PC-9 (cell line): ENCODE data around the gene SRSF1. TPM values are rescaled to one million over a fixed set of nuclear protein-coding genes. Genes with fewer than 3 reads are reported as not detected.
"Not testable (repeated sequence)": the region's sequence is repeated elsewhere in the genome, so short reads cannot be mapped to it uniquely, and the experiment has no call there.

Source experiments
- BruUV-seq: library from RNA; stranded (reverse); fragments of 400-500 nt; replicated peaks from 2 replicates; lab custom pipeline; 2021; lab: Mats Ljungman, UMichigan
- CTCF ChIA-PET: fragments of 300-600 bp; sonication (Branson Sonifier 250); formaldehyde crosslinking; loops from one replicate; lab custom pipeline; 2022; ENCODE audit warnings: antibody characterized with exemption; lab: Charles Lee
- POLR2A ChIA-PET: fragments of 300-600 bp; sonication (Branson Sonifier 250); formaldehyde crosslinking; loops from one replicate; lab custom pipeline; 2022; ENCODE audit warnings: antibody characterized with exemption; ENCODE audit not compliant: unreplicated experiment; lab: Charles Lee
- DNase-seq, 2 experiments: peaks; one replicate each; pipeline versions ENCODE4 v3.0.0 to v3.0.0-alpha.2; 2015 to 2022; ENCODE audit warnings: mixed read lengths in 1 of 2
- H2AFZ ChIP-seq: fragments of 200-600 bp; sonication (generic); 2 replicates; pipeline ENCODE4 v1.8.1; 2017; ENCODE audit warnings: antibody characterized with exemption
- H3F3A ChIP-seq: fragments of 200-600 bp; sonication (generic); 2 replicates; pipeline ENCODE4 v1.8.1; 2017; ENCODE audit warnings: antibody characterized with exemption, mild to moderate bottlenecking, low read depth; ENCODE audit not compliant: insufficient read depth
- H3K27ac ChIP-seq: fragments of 200-600 bp; sonication (generic); 2 replicates; pipeline ENCODE4 v1.6.1; 2016; ENCODE audit warnings: mixed run types
- H3K27me3 ChIP-seq: fragments of 200-600 bp; sonication (generic); 2 replicates; pipeline ENCODE4 v1.6.1; 2016; ENCODE audit warnings: low read depth, mixed run types; ENCODE audit not compliant: insufficient read depth
- H3K36me3 ChIP-seq: fragments of 200-600 bp; sonication (generic); 2 replicates; pipeline ENCODE4 v1.6.1; 2016; ENCODE audit warnings: low read depth, mixed run types
- H3K4me1 ChIP-seq: fragments of 200-600 bp; sonication (generic); replicated peaks from 2 replicates; pipeline ENCODE4 v1.6.1; 2016; ENCODE audit warnings: mixed run types; ENCODE audit not compliant: insufficient read depth
- H3K4me2 ChIP-seq: fragments of 200-600 bp; sonication (generic); 2 replicates; pipeline ENCODE4 v1.6.1; 2017; ENCODE audit warnings: mixed run types
- H3K4me3 ChIP-seq: fragments of 200-600 bp; sonication (generic); 2 replicates; pipeline ENCODE4 v1.6.1; 2016; ENCODE audit warnings: mixed run types
- H3K79me2 ChIP-seq: fragments of 200-600 bp; sonication (generic); 2 replicates; pipeline ENCODE4 v1.6.1; 2017; ENCODE audit warnings: low read depth, mixed run types
- H3K9me2 ChIP-seq: fragments of 200-600 bp; sonication (generic); 2 replicates; pipeline ENCODE4 v1.8.1; 2017; ENCODE audit warnings: mild to moderate bottlenecking; ENCODE audit not compliant: insufficient read depth
- H3K9me3 ChIP-seq: fragments of 200-600 bp; sonication (generic); 2 replicates; pipeline ENCODE4 v1.8.1; 2016; ENCODE audit warnings: low read depth; ENCODE audit not compliant: insufficient read depth
- H4K20me1 ChIP-seq: fragments of 200-600 bp; sonication (generic); 2 replicates; pipeline ENCODE4 v1.8.1; 2017; ENCODE audit not compliant: insufficient read depth
- EZH2 ChIP-seq: fragments of 200-600 bp; sonication (generic); IDR thresholded peaks from 2 replicates; pipeline ENCODE4 v1.8.0; 2017; ENCODE audit warnings: antibody characterized with exemption, low read depth
- intact Hi-C: fragments of 100-400 bp; cut with micrococcal nuclease; formaldehyde crosslinking; loops from one replicate; pipeline ENCODE4 v1.10.0; 2022; ENCODE audit not compliant: unreplicated experiment
- total RNA-seq: library from RNA; stranded (reverse); gene quantifications from 2 replicates; pipeline ENCODE4 v1.2.3, GENCODE V29; 2021
- TF ChIP-seq, protein P1 (sequence below): fragments of 200-600 bp; sonication (generic); conservative IDR thresholded peaks from 2 replicates; pipeline ENCODE4 v1.6.1; 2017; ENCODE audit warnings: mixed run types, antibody characterized with exemption, mild to moderate bottlenecking, moderate library complexity

Gene SRSF1
- total RNA-seq, 1 experiment from 2014 or later: 278 TPM

GRCh38 chr17:57975044-57975443 is 32.0 kb downstream of the SRSF1 start:
- Histone ChIP-seq H4K20me1 (0 out of 2 replicates have a peak, but pooled peaks cover 5% of the 10 kb centered on the region), H3K27me3 (no peaks in the 10 kb centered on the region), H3K4me1 (no peaks in the 10 kb centered on the region), H3F3A (peaks cover 24% of the 10 kb centered on the region), H3K9me2 (no peaks in the 10 kb centered on the region), H3K4me3 (no peak overlapping the region), H2AFZ (no peak overlapping the region), H3K79me2 (no peaks in the 10 kb centered on the region), H3K36me3 (peaks cover 60% of the 10 kb centered on the region), H3K27ac (no peak overlapping the region), H3K9me3 (no peaks in the 10 kb centered on the region), H3K4me2 (no peak overlapping the region)
- BruUV-seq: no TSS peak
- intact Hi-C loops: no loop called here
- no peak for DNase-seq
- CTCF ChIA-PET: no interaction called here
- POLR2A ChIA-PET: interaction anchor here (0.7 kb wide), 1 partner anchor 16 kb away, joined by 3 read pairs; no protein-coding TSS in a partner anchor
- no peak for TF ChIP-seq EZH2
- TF ChIP-seq, protein P1, sequence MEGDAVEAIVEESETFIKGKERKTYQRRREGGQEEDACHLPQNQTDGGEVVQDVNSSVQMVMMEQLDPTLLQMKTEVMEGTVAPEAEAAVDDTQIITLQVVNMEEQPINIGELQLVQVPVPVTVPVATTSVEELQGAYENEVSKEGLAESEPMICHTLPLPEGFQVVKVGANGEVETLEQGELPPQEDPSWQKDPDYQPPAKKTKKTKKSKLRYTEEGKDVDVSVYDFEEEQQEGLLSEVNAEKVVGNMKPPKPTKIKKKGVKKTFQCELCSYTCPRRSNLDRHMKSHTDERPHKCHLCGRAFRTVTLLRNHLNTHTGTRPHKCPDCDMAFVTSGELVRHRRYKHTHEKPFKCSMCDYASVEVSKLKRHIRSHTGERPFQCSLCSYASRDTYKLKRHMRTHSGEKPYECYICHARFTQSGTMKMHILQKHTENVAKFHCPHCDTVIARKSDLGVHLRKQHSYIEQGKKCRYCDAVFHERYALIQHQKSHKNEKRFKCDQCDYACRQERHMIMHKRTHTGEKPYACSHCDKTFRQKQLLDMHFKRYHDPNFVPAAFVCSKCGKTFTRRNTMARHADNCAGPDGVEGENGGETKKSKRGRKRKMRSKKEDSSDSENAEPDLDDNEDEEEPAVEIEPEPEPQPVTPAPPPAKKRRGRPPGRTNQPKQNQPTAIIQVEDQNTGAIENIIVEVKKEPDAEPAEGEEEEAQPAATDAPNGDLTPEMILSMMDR: no peak

DNA sequence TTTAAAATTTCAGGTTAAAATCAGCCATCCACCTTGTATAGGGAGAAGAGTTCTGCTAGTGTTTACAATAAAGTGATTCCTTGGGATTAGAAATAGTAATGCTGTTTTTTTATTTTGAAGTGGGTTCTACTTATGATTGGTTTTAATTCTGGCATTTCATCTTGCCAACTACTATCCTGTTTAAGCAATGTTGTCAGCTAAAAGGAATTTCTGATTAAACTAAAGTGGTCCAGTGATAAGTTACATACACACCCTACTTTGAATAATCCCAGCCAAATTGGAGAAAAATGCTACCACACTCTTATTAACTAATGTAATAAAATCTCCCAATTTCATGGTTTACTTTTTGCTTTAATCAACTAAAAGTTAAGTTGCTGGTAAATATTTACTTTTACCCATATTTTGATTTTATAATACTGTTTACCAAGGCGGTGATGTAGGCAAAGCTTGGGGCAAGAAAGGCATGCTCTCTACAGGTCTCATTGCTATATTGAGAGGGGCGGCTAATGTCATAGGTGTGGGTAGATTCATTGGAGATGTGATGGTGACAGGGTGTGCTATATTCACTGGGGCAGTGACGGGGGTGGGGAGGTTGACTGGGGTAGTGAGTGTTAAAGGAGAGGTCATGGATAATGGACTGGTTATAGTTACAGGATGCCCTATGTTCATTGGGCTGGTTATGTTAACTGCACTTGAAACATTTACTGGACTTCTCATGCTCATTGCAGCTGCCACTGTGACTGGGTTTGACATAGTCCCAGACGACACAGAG is 32.8 kb downstream of the SRSF1 start:
- intact Hi-C loops, CTCF ChIA-PET, BruUV-seq, H3K79me2 ChIP-seq, H3K9me2 ChIP-seq, H3K4me3 ChIP-seq, H4K20me1 ChIP-seq, H2AFZ ChIP-seq, H3K27me3 ChIP-seq, H3K4me2 ChIP-seq, H3K9me3 ChIP-seq, H3K27ac ChIP-seq, H3K4me1 ChIP-seq, DNase-seq, POLR2A ChIA-PET: not testable (repeated sequence)
- peaks cover 53% of the 10 kb centered on the region for H3K36me3 ChIP-seq
- H3F3A ChIP-seq: peaks cover 24% of the 10 kb centered on the region

DNA sequence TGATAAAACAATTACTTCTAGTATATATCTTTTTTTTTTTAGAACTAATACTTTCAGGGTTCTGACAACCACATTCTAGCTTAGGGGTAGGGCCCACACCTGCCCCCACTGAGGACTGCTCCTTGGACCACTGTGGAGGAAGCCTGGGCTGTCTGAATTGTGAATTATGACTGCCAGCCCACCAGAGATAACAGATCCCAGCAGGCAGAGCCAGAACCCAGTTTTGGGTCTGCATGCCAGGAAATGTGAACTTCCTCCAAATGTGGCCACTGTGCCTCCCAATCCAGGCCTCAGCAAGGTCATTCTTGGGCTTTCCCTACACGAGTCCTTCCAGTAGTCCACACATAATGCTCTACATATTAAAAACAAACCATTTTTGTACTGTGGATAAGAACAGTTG is 34.9 kb downstream of the SRSF1 start:
- H3K79me2 ChIP-seq: no peaks in the 10 kb centered on the region
- no peaks in the 10 kb centered on the region for H3K27me3 ChIP-seq
- no peak overlapping the region for H3K27ac ChIP-seq
- H4K20me1 ChIP-seq: 0 out of 2 replicates have a peak, but pooled peaks cover 5% of the 10 kb centered on the region
- POLR2A ChIA-PET: no interaction called here
- TF ChIP-seq EZH2: no peak
- H3K4me1 ChIP-seq: no peaks in the 10 kb centered on the region
- CTCF ChIA-PET: no interaction called here
- no peaks in the 10 kb centered on the region for H3K9me2 ChIP-seq
- H3K9me3 ChIP-seq: no peaks in the 10 kb centered on the region
- intact Hi-C loops: no loop called here
- BruUV-seq: no TSS peak
- H2AFZ ChIP-seq: no peak overlapping the region
- H3K4me2 ChIP-seq: no peak overlapping the region
- peaks cover 40% of the 10 kb centered on the region for H3K36me3 ChIP-seq
- H3K4me3 ChIP-seq: no peak overlapping the region
- peaks cover 24% of the 10 kb centered on the region for H3F3A ChIP-seq
- no peak for DNase-seq

DNA sequence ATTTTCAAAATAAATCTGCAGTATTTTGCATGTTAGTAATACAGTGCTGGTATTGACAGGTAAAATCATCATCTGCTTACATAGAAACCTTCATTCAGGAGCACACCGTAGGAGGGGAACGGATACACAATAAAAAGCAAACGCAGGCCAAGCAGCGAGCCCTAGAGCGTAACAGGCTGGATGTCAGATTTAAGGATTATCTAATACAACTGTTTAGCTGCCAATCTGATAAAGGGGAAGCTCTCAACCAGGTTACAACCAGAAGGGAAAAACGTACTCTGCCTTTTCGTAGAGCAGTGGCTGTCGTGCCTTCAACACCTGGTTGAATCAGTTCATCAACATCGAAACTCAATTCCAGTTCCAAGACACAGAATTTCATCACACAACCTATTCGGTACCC is 35.5 kb downstream of the SRSF1 start:
- H3K27ac ChIP-seq: no peak overlapping the region
- no peak overlapping the region for H3K4me3 ChIP-seq
- TF ChIP-seq EZH2: no peak
- TF ChIP-seq, protein P1: no peak
- DNase-seq: no peak
- peaks cover 34% of the 10 kb centered on the region for H3K36me3 ChIP-seq
- H4K20me1 ChIP-seq: 0 out of 2 replicates have a peak, but pooled peaks cover 5% of the 10 kb centered on the region
- POLR2A ChIA-PET: no interaction called here
- no peak overlapping the region for H3K4me2 ChIP-seq
- intact Hi-C loops: no loop called here
- CTCF ChIA-PET: no interaction called here
- peaks cover 24% of the 10 kb centered on the region for H3F3A ChIP-seq
- no peak overlapping the region for H2AFZ ChIP-seq
- H3K4me1 ChIP-seq: no peaks in the 10 kb centered on the region
- no peaks in the 10 kb centered on the region for H3K9me3 ChIP-seq
- no TSS peak for BruUV-seq
- H3K9me2 ChIP-seq: no peaks in the 10 kb centered on the region
- no peaks in the 10 kb centered on the region for H3K79me2 ChIP-seq
- H3K27me3 ChIP-seq: no peaks in the 10 kb centered on the region
